Measurements from ENCODE around the gene TOMM7. TPM values are rescaled to one million over a fixed set of nuclear protein-coding genes. Genes with fewer than 3 reads are reported as not detected.

TOMM7 gene
- total RNA-seq, result 162 TPM

- peak; percentile 99 for DNase-seq
Observed at GRCh38 chr7:22822486-22823141, at the start of gene TOMM7. TSS of gene TOMM7 (minus strand) at chr7:22822849. CDS start at chr7:22822779, 70 bp downstream.

GRCh38 chr7:22872096-22872807 is 49.6 kb upstream of the TOMM7 start:
- DNase-seq, result no peak

GRCh38 chr7:22871661-22872060 is 49.0 kb upstream of the TOMM7 start:
- DNase-seq, result no peak

- DNase-seq, result no peak
Observed at GRCh38 chr7:22868509-22868908, 45.9 kb upstream of the TOMM7 start.

- DNase-seq, result no peak
Observed at GRCh38 chr7:22867589-22867988, 44.9 kb upstream of the TOMM7 start.

- peak; percentile 79 for DNase-seq
Observed at GRCh38 chr7:22867003-22867402, 44.4 kb upstream of the TOMM7 start.

GRCh38 chr7:22865602-22865960 is 42.9 kb upstream of the TOMM7 start:
- DNase-seq, result no peak

- DNase-seq, result no peak
Observed at GRCh38 chr7:22864855-22865601, 42.4 kb upstream of the TOMM7 start.

- no peak for DNase-seq
Observed at GRCh38 chr7:22864301-22864700, 41.7 kb upstream of the TOMM7 start.

- no peak for DNase-seq
Observed at GRCh38 chr7:22863156-22863899, 40.7 kb upstream of the TOMM7 start.

- DNase-seq, result no peak
Observed at GRCh38 chr7:22861576-22861975, 38.9 kb upstream of the TOMM7 start.

GRCh38 chr7:22860784-22861482 is 38.3 kb upstream of the TOMM7 start:
- no peak for DNase-seq

- DNase-seq, result no peak
Observed at GRCh38 chr7:22860337-22860736, 37.7 kb upstream of the TOMM7 start.

- no peak for DNase-seq
Observed at GRCh38 chr7:22859641-22860290, 37.1 kb upstream of the TOMM7 start.

- no peak for DNase-seq
Observed at GRCh38 chr7:22858640-22859561, 36.3 kb upstream of the TOMM7 start.

- DNase-seq, result no peak
Observed at GRCh38 chr7:22858274-22858639, 35.6 kb upstream of the TOMM7 start.

GRCh38 chr7:22856416-22856815 is 33.8 kb upstream of the TOMM7 start:
- no peak for DNase-seq

GRCh38 chr7:22855049-22855392 is 32.4 kb upstream of the TOMM7 start:
- no peak for DNase-seq

GRCh38 chr7:22854158-22855048 is 31.8 kb upstream of the TOMM7 start:
- DNase-seq, result peak; percentile 89
